WTC11 (cell line): ENCODE measurements around the gene TMEM95.

ENCODE experiments used
- ATF6 ChIP-seq: sonication (generic); formaldehyde crosslinking; IDR thresholded peaks from 2 replicates; pipeline ENCODE4 v1.8.1; 2023; ENCODE audit warnings: mild to moderate bottlenecking, missing genetic modification reagents
- CTCF ChIP-seq: fragments of 200-600 bp; IDR thresholded peaks from 2 replicates; pipeline ENCODE4 v1.8.0; 2022; ENCODE audit warnings: antibody characterized with exemption
- ESRRA ChIP-seq: sonication (generic); formaldehyde crosslinking; IDR thresholded peaks from 2 replicates; pipeline ENCODE4 v1.8.1; 2022; ENCODE audit warnings: mild to moderate bottlenecking, missing genetic modification reagents, borderline replicate concordance
- ETV6 ChIP-seq: sonication (generic); formaldehyde crosslinking; IDR thresholded peaks from 2 replicates; pipeline ENCODE4 v1.8.1; 2022; ENCODE audit warnings: mild to moderate bottlenecking, missing genetic modification reagents
- MAX ChIP-seq: sonication (generic); formaldehyde crosslinking; IDR thresholded peaks from 2 replicates; pipeline ENCODE4 v1.8.0; 2022; ENCODE audit warnings: mild to moderate bottlenecking, missing genetic modification reagents
- NFE2L1 ChIP-seq: sonication (generic); formaldehyde crosslinking; IDR thresholded peaks from 2 replicates; pipeline ENCODE4 v1.8.1; 2023; ENCODE audit warnings: missing genetic modification reagents
- NFYB ChIP-seq: sonication (generic); formaldehyde crosslinking; conservative IDR thresholded peaks from 2 replicates; pipeline ENCODE4 v1.8.0; 2022; ENCODE audit warnings: low read depth, missing genetic modification reagents
- TEAD4 ChIP-seq: sonication (generic); formaldehyde crosslinking; IDR thresholded peaks from 2 replicates; pipeline ENCODE4 v1.8.0; 2022; ENCODE audit warnings: mild to moderate bottlenecking, missing genetic modification reagents
- ZNF263 ChIP-seq: sonication (generic); formaldehyde crosslinking; IDR thresholded peaks from 2 replicates; pipeline ENCODE4 v1.8.1; 2022; ENCODE audit warnings: low read depth, mild to moderate bottlenecking, moderate library complexity, missing genetic modification reagents
- TF ChIP-seq, protein P1 (sequence below): sonication (generic); formaldehyde crosslinking; IDR thresholded peaks from 2 replicates; pipeline ENCODE4 v1.8.1; 2023; ENCODE audit warnings: mild to moderate bottlenecking, missing genetic modification reagents, moderate library complexity
- TF ChIP-seq, protein P2 (sequence below): sonication (generic); formaldehyde crosslinking; IDR thresholded peaks from 2 replicates; pipeline ENCODE4 v1.8.1; 2023; ENCODE audit warnings: mild to moderate bottlenecking, missing genetic modification reagents, moderate library complexity

GRCh38 chr17:7346761-7347614 lies 8.0 kb upstream of the TMEM95 start:
- TF ChIP-seq, protein P1, sequence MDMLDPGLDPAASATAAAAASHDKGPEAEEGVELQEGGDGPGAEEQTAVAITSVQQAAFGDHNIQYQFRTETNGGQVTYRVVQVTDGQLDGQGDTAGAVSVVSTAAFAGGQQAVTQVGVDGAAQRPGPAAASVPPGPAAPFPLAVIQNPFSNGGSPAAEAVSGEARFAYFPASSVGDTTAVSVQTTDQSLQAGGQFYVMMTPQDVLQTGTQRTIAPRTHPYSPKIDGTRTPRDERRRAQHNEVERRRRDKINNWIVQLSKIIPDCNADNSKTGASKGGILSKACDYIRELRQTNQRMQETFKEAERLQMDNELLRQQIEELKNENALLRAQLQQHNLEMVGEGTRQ (CRISPR knock-in tag), result no peak
- TF ChIP-seq MAX (CRISPR knock-in tag) (no peak), NFE2L1 (CRISPR knock-in tag) (no peak), NFYB (CRISPR knock-in tag) (no peak), CTCF (no peak), ZNF263 (CRISPR knock-in tag) (no peak), ATF6 (no peak), TEAD4 (no peak), ESRRA (no peak), ETV6 (CRISPR knock-in tag) (no peak)
- TF ChIP-seq, protein P2, sequence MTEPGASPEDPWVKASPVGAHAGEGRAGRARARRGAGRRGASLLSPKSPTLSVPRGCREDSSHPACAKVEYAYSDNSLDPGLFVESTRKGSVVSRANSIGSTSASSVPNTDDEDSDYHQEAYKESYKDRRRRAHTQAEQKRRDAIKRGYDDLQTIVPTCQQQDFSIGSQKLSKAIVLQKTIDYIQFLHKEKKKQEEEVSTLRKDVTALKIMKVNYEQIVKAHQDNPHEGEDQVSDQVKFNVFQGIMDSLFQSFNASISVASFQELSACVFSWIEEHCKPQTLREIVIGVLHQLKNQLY (CRISPR knock-in tag), result no peak
